HG02610 (cell line): Measurements from ENCODE around the gene EXOC1L.

ENCODE experiments used
- ATAC-seq: cut with Tn5 transposase; IDR thresholded peaks from one replicate; pipeline ENCODE4 v1.9.1; 2021; ENCODE audit warnings: mild to moderate bottlenecking, moderate library complexity; ENCODE audit not compliant: unreplicated experiment

The EXOC1L gene, protein sequence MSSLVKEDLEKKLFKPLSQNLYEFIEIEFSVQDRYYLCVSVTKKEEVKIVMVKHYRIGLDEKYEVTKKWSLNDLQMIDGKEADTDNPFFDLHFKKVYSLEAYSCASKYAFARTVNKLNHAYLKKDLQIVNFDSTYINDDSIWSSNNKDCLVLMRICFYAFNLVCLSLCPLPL

DNA sequence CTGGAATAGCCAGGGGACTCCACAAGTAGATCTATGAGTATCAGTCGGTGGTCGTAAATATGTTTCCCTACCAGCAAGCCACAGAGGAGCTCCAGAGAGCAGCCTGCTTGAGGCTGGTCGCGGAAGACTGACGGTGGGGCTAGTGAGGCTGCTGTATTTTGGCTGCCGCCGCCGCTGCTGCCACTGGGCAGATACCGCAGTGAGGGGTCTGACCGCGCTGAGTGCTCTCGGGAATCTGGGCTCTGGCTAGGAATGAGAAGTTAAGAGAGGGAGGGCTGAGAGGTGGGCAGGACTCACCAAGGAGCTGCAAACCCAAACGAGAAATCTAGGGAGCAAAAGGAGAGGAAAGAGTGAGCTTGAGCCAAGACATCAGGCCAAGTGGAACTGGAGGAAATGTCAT is at the start of gene EXOC1L:
EXOC1L (plus strand) TSS at position 157 of the 400 bp plus-strand sequence; CDS start at position 394, 237 bp downstream.
- ATAC-seq = no peak

- ATAC-seq = no peak
These were observed 48.9 kb upstream of the EXOC1L start for GRCh38 chr4:55770662-55771061.

- ATAC-seq = no peak
These were observed 38.2 kb upstream of the EXOC1L start for GRCh38 chr4:55781341-55781740.

GRCh38 chr4:55781812-55782211 is 37.8 kb upstream of the EXOC1L start:
- ATAC-seq = no peak

DNA sequence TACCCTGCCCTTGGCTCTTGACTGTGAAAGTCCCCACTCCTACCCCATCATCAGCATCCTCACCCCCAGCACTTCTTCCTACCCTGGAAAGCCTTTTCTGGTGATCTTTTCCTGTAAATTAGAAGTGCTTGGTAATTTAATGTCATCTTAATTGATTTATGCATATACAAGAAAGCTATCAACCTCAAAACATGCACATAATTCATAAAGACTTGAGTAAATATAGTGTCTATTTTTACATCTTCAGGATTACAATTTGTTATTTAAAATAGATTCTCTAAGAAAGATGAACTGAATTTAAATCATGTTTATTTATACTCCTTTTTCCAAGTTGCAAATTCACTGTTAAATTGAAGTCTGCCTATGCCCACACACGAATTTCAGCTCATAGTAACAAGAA is 36.0 kb upstream of the EXOC1L start:
- no peak for ATAC-seq

- ATAC-seq = no peak
These were observed 34.8 kb upstream of the EXOC1L start for GRCh38 chr4:55784747-55785146.

DNA sequence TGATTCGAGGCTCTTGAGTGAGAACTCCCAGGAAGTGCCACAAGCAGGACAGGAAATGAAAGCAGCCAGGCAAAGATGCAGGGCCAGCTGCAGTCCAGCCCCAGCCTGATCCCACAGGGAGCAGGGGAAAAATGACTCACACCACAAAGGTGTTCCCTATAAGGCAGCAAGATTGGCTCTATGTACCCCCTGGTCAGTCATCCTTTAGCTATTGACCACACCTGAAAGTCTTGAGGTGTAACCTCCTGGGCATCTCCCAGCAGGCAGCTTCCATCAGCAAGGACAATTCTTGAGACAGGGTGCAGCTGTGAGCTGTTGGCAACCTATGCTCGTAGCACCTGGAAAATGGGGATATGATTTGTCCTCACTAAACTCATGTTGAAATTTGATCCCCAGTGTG is 27.9 kb upstream of the EXOC1L start:
- no peak for ATAC-seq

DNA sequence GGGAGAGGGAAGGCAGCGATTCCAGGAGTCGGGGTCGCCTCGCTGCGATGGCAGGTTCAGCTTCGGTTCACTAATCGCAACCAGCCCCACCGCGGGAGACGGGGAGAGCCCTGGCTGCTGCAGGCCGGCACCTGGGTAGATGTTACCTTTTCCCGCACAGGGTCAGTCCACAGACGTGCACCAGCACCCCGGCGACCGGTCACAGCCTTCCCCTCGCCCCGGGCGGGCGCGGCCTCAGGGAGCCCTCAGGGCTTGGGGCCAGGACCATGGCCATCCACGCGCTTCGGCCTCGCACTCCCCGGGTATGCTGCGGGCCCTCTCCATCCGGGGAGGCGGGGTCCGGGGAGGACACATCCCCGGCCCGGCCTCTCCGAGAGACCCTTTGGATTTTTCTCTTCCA is 26.1 kb upstream of the EXOC1L start:
- no peak for ATAC-seq

DNA sequence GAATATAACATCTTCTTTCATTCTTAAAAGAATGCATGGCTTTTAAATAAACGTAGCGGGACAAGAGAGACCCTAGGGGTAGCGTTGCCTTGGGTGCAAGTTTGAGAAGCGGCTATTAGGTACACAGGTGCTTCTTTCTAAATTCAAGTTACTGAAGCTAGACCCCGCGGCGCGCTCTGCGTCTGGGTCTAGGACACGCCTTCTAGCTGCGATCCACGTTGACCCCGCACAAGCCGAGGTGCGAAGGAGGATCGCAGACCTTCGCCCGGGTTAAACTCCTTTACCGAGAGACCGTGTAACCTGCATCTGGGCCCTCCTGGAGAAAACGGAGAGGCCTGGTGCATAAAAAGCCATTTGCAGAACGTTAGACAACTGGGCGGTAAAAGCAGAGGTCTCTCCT is 25.5 kb upstream of the EXOC1L start:
- ATAC-seq = no peak

DNA sequence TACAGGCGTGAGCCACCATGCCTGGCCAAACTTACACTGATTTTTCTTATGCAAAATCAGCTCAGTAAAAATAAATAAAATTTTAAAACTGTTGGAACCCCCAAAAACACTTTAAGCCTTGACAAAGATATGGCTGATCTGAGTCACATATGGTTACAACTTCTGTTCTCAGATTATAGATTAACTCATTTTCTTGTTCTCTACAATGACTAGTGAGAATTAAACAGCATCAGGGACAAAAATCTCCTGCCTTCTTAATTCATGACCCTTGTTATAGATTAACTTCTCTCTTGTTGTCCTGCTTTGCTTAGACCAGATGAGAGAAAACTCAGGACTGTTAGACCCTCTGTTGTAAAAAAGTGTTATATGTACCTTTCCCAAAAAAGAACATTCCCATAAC is 24.2 kb upstream of the EXOC1L start:
- no peak for ATAC-seq

DNA sequence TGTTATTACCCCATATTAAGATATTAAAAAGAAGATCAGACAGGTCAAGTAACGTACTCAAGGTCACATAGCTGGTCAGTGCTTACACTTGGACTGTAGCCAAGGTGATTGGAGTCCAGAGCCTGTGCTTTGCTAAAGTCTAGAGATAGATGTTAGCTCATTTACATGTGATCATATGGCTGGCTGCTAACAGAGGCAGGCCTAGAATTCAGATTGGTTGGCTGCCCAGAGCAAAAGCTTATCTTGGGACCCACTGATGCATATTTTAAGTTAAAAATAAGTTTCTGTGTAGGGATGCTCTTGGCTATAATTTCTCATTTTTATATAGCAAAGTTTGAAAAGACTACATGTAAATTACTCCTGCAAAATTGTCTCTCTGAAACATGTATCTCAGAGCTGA is 18.1 kb upstream of the EXOC1L start:
- no peak for ATAC-seq

GRCh38 chr4:55807556-55807955 is 12.0 kb upstream of the EXOC1L start:
- ATAC-seq = no peak

DNA sequence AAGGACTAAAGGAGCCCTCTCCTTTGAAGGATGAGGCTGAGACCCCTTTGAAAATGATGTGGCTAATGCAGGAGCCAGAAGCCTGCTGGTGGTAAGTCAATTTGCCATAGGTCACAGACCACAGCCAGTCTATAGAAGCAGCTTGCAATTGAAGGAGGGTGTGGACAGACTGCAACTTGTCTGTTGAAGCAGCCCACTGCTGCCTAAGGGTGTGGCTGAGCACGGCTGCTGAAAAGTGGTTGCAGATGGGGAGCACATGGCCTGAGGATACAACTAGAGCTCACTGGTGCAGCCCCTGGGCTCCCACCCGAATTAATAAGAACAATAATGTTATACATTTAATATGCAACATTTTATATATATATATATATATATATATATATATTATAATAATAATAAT is 11.4 kb upstream of the EXOC1L start:
- ATAC-seq = no peak

GRCh38 chr4:55808632-55809031 is 11.0 kb upstream of the EXOC1L start:
- no peak for ATAC-seq

- no peak for ATAC-seq
These were observed 1.9 kb upstream of the EXOC1L start for GRCh38 chr4:55817691-55818090.

- no peak for ATAC-seq
These were observed 689 bp downstream of the EXOC1L start for GRCh38 chr4:55820279-55820678.

DNA sequence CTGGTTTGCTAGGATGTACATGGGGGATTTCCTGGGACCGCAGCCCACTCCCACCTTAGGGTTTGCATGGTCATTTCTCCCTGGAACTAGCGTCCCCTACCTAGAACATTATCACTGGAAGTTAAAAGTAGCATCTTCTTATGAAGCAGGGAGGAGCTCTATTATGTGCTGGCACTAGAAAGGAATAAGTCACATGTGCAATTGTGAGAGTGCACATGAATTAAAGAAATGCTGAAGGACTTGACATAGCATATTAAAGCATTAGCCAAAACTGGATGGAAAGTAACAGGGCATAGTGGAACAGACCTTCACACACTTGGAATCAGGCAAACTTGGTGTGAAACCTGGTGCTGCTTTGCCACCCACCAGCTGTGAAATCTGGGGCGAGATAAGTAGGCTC is 2.7 kb downstream of the EXOC1L start:
- no peak for ATAC-seq

GRCh38 chr4:55824865-55825264 is 5.3 kb downstream of the EXOC1L start:
- ATAC-seq = no peak

DNA sequence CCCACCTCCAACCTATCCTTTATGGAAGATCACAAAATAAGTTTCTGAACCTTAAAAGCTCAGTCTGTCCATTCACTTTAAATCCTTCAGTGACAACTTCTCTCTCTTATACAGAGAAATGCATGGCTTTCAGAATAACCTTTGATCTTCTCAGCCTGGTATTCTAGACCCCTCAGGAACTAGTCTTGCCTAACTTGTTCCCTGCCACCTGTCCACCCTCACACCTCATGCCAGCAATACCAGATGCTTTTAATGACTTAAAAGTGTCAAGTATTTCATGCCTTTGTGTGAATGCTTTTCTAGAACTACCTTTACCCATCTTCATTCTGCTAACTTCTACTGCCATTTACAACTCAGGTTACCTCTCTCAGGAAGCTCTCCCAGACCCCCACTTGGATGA is 7.4 kb downstream of the EXOC1L start:
- no peak for ATAC-seq

- ATAC-seq = no peak
These were observed 8.0 kb downstream of the EXOC1L start for GRCh38 chr4:55827582-55827981.

DNA sequence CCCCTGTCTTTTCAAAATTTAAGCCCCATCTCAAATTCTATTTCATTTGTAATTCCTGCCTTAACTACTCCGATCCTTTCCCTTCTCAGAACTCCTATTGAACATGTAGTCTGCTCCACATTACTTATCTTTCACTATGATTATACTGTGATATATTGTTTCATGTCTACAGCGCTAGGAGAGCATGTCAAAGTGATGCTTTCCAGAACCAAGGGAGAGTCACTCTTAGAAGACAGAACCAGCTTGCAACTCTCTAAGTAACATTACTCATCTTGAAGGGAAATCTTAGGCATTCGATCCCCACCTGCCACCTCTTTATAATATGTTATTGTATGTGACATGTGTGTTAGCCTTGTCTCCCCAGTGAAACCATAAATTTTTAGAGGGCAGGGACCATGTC is 10.5 kb downstream of the EXOC1L start:
- ATAC-seq = no peak

GRCh38 chr4:55830716-55831115 is 11.1 kb downstream of the EXOC1L start:
- no peak for ATAC-seq

DNA sequence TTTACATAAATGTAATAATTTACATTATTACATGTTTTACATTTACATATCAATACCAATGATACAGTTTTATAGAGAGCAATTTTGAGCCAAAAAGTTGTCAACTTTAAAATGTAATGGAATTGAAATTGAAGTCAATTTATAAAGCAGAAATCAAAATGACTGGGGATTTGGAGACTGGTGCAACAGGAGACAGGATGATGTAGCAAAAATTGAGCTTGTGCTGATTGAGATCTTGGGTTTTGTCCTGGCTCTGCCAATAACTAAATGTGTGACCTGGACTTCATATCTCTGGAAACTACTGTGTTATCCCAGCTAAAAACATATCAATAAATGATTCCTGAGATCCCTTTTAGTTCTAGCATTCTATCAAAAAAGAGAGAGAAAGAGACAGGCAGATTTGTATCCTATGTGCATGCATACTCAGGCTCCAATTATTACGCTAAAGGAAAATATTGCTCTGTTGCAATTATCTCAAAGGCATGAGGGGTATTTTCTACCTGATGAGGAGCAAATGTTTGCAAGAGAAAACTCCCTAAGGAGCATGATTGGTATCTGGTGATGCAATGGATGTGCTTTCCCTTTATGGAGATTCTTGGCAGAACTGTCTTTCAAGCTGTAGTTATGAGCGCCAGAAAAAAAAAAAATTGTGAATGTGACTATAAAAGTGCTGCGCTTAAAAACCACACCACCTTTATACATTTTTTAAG is 14.7 kb downstream of the EXOC1L start:
- no peak for ATAC-seq
